Hindlimb muscle (tissue), 1 donor: ENCODE measurements around the gene PHLDA3. TPM values are rescaled to one million over a fixed set of nuclear protein-coding genes. Genes with fewer than 3 reads are reported as not detected.

Source experiments
- DNase-seq: peaks from one replicate; pipeline ENCODE4 v3.0.0-alpha.2; 2013
- polyA plus RNA-seq: library from polyadenylated mRNA; unstranded; fragments of 120-200 nt; gene quantifications from one replicate; pipeline ENCODE4 v1.2.1, GENCODE V29; 2013; ENCODE audit not compliant: insufficient read length

Gene PHLDA3
- polyA plus RNA-seq, 1 donor = 23.5 TPM

- peak; percentile 49 for DNase-seq
These were observed 7.1 kb downstream of the PHLDA3 start for GRCh38 chr1:201461645-201462441.

GRCh38 chr1:201460814-201461644, 8.0 kb downstream of the PHLDA3 start:
- DNase-seq = no peak

- no peak for DNase-seq
These were observed 9.2 kb downstream of the PHLDA3 start for GRCh38 chr1:201459775-201460174.

- DNase-seq = no peak
These were observed 9.9 kb downstream of the PHLDA3 start for GRCh38 chr1:201459052-201459451.

DNA sequence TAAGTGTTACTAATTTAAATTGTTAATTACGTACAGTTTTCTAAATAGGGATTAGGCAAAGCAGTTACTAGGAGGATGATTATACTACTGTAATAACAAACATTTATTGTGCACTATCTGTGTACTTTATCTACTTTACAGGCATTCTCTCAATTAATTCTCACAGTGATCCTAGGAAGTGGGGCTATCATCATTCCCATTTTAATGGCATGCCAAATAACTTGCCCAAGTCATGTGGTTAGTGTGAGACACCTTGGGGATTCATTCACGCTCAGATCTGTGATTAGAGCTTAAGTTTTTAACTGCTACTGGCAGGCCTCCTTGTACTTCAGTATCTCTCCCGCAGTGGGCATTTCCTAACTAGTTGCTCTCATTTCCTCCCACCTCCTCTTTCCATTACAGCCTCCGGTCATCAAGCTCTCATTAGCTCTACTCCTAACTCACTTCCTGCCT, 11.5 kb downstream of the PHLDA3 start:
- DNase-seq = no peak

DNA sequence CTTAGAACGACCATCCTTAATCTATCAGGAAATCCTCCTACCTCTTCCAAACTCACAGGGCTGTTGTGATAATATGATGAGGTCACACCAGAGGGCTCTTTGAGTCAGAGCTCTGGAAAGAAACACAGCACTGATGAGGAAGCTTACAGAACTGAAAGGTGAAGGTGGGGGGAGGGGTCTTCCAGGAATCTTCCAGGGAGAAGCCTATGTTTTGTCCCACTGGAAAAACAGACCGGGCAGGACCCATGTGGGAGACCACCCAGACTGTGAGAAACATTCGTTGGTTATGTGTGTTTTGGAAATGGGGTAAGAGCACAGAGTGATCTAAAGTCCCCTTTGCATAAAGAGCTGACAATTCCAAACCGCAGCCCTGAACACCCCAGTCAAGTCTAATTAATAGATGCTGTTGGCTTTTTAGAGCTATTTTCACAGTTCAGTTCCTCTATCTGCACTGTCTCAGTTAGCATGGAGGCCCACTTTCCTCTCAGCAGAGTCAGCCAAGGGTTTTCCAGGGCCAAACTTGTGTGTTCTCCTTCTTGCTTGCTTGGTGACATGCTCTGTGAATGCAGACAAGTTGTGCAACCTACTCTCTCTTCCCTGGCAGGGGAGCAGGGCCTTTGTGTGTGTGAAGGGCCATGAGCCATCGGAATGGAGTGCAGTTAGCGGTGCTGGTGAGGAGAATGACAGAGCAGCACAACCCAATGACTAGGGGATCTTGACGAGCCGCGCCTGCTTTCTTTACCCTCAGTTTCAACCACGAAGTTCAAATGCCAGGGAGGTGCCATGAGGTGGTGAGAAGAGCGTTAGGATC, 12.3 kb downstream of the PHLDA3 start:
- DNase-seq = peak; percentile 45

DNA sequence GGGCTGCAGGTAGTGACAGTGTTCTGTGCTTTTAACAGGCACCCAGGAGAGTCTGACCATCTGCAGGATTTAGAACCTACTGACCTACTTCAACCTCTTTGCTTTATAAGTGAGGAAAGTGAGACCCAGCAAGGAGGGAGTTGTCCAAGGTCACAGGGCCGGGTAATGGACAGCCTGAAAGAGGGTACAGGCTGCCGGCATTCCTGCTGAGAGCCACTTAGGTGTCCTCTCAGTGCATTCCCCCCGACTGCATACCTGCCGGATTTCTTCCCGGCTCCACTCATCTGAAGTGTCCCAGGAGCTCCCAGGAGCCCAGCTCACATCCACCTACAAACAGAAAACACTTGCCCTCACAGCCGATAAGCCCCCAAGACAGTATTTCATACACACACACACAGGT, 13.9 kb downstream of the PHLDA3 start:
- DNase-seq = no peak

DNA sequence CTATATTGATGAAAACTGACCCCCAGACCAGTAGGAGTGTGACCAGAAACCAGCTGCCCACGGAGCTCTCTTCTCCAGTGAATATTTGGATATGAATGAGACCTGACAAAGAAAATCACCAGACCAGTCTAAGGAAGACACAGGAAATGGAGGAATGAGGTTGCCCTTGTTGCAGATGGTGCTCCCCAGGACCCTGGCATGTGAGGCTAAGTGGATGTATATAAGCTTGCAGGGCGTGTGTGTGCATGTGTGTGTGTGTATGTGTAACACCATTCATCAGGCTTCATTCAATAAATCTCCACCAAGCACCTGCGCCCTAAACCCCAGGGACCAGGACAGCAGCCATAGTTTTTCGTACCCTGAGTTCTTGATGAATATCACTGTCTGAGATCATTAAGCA, 14.4 kb downstream of the PHLDA3 start:
- DNase-seq = no peak

GRCh38 chr1:201452866-201453265, 16.1 kb downstream of the PHLDA3 start:
- no peak for DNase-seq

- DNase-seq = peak; percentile 79
These were observed 18.2 kb downstream of the PHLDA3 start for GRCh38 chr1:201450721-201451291.

DNA sequence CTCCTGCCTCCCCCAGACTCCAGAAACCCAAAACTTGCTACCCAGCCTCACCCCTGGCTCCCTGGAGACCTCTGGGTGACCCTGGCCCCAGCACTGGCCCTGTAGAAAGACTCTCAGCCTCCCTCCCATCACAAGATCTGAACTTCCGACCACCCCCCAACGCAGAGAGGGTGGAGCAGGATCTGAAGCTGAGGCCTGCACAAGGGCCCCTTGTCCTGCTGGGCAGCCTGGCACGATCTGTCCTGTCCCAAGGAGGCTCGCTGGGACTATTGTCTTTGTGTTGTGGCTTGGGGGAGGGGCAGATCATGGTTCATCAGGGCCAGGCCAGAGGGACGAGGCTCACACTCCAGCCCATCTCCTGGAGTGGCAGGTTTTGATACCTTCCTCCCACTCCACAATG, 20.0 kb downstream of the PHLDA3 start:
- DNase-seq = no peak

DNA sequence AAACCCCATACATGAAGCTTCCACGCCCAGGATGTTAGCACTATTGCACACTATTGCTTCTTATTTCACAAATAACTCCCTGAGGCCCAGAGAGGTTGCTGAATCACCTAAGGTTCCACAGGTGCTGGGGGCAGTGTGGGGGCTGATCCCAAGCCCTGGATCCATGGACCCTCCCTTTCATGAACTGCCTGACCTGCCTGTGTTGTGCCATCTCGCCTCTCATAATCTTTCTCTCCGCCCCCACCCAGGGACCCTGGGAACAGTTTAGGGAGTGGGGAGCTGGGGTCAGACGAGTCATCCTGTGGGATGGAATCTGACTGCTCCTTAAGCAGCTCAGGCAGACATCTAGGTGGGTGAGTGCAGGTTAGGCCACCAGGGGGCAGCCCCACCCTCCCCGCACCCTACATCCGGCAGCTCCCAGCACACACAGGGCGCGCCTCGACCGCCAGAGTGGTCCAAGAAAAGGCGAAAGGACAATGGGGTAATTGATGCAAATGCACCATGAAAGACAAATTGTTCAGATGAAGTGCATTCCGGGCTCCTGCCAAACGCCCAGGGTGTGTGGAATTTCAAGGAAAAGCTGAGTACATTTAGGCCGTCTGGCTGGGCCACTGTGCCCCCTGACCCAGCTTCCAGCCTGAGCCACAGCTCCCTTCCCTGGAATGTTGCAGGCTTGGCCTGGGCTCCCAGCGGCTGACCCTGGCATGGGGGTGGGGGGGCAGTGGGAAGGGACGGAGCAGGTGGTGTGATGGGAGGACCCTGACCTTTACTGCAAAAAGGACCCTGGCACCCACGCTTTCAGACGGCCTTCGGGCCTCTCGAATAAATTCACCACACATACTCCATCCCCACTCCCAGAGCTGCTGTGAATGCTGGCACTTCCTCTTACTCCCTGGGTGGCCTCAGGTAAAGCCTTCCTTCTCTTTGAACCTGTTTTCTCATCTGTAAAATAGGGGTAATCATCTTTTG, 20.8 kb downstream of the PHLDA3 start:
- peak; percentile 47 for DNase-seq

DNA sequence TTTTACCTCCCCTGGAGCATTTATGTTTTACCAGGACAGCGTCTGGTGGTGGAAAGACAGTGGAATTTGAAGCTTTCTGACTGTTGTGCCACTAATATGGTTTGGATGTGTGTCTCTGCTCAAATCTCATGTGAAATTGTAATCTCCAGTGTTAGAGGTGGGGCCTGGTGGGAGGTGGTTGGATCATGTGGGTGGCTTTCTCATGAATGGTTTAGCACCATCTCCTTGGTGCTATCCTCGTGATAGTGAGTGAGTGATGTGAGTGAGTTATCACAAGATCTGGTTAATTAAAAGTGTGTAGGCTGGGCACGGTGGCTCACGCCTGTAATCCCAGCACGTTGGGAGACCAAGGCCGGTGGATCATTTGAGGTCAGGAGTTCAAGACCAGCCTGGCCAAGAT, 23.7 kb downstream of the PHLDA3 start:
- DNase-seq = no peak

DNA sequence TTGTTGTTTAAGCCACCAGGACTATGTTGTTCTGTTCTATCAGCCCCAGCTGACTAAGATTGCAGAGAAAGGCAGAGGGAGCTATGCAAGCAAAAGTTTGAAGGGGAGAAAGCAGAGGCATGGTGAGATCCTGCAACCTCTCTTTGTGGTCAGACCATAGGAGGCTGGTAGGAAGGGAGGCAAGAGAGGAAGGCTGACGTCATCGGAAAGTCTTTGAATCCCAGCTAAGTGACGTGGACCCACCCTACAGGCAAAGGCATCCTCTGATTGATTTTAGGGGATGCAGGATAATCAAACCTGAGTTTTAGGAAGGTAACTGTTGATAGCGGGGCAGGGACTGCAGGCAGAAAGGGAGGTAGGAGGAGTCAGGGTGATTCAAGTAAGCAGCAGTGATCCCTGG, 24.2 kb downstream of the PHLDA3 start:
- DNase-seq = no peak

GRCh38 chr1:201443747-201444146, 25.2 kb downstream of the PHLDA3 start:
- no peak for DNase-seq

DNA sequence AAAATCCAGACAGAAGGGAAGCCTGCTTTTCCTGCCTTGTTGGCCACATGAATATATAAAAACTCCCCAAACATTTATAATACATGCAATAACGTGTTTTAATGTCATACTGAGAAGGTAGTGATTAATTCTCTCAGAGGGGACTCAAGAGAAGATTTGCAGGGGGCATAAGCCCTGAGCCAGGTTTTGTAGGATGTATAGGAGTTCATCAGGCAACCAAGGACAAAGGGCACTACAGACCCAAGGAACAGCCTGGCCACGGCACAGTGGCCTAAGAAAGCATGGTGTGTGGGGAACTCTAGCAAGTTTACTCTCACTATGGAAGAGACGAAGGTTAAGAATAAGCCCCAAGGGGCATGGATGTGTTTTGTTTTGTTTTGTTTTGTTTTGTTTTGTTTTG, 32.0 kb downstream of the PHLDA3 start:
- DNase-seq = no peak

DNA sequence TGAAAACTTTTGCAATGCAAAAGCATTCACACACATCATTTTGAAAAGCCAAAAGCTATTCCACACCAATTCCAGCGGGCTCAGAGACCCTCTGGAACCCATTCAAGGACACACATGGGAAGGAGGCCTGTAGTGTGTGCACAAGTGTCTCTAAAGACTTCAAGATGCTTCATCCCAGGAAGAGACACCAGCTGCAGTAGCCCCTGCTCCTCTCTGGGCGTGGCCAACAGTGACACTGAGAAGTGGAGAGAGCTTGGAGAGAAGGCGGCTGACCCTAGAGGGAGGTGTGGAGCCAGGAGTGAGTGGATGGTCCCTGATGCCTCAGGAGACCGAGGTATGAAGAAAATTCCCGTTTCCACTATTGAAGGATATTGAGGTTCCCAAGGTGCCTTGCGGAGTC, 32.6 kb downstream of the PHLDA3 start:
- DNase-seq = no peak

DNA sequence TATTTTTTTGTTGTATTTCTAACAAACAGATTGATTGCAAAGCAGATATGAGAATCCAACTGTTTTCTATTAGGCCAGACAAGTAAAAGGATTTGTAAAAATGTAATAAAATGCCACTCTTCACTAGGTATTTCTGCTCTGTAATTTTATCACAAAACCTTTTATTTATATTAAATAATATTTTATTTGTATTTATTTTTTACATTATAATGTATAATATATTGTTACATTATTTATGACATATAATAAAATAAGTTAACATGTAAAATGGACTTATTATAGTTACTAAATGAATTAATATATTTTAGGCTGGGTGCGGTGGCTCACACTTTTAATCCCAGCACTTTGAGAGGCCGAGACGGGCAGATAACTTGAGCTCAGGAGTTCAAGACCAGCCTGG, 34.7 kb downstream of the PHLDA3 start:
- DNase-seq = no peak

DNA sequence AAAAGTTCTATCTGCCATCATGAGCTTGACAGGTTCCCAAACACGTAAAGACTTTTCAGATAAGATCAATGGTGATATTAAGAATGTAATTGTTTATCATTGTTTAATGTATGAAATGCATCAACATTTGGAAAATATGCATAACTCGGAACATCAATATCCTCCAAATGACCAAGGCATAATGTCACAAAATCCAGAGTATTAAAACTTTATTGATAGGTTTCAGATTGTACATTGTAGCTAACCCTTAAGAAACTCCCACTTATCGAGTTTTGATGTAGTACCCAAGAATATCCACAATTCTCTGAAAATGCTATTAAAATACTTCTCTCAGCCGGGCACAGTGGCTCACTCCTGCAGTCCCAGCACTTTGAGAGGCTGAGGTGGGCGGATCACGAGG, 35.4 kb downstream of the PHLDA3 start:
- no peak for DNase-seq

DNA sequence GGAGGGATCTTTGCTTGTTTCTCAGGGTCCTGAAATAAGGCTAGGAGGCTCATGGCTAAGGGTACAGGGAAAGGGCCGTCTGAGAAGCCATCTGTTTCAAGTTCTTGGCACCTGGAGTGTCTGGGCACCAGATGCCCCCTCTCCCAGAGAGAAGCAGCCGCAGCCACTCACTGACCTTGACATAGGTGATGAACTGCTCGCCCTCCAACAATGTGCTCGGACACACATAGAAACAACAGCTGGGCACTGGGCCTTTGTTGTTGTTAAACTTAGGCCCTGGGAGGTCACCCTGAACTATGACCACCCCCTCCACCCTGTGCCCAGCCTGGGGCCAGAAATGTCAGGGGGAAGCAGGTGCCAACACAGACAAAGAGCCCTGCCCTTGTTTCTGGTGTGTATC, 38.2 kb downstream of the PHLDA3 start:
- DNase-seq = no peak

- DNase-seq = no peak
These were observed 39.1 kb downstream of the PHLDA3 start for GRCh38 chr1:201429736-201430501.
